Stimulated activated CD4-positive, alpha-beta T cell treated with anti-CD3 and anti-CD28 coated beads, Interleukin-4, amount 100 ng/mL, for 4 hours (primary cell): ENCODE measurements around the gene FCRL3.
"Not testable (repeated sequence)": the region's sequence is repeated elsewhere in the genome, so short reads cannot be mapped to it uniquely, and the experiment has no call there.

Source experiments
- DNase-seq, 2 experiments: peaks; one replicate each; pipeline ENCODE4 v3.0.0-alpha.2; 2020

FCRL3 gene, protein sequence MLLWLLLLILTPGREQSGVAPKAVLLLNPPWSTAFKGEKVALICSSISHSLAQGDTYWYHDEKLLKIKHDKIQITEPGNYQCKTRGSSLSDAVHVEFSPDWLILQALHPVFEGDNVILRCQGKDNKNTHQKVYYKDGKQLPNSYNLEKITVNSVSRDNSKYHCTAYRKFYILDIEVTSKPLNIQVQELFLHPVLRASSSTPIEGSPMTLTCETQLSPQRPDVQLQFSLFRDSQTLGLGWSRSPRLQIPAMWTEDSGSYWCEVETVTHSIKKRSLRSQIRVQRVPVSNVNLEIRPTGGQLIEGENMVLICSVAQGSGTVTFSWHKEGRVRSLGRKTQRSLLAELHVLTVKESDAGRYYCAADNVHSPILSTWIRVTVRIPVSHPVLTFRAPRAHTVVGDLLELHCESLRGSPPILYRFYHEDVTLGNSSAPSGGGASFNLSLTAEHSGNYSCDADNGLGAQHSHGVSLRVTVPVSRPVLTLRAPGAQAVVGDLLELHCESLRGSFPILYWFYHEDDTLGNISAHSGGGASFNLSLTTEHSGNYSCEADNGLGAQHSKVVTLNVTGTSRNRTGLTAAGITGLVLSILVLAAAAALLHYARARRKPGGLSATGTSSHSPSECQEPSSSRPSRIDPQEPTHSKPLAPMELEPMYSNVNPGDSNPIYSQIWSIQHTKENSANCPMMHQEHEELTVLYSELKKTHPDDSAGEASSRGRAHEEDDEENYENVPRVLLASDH

DNA sequence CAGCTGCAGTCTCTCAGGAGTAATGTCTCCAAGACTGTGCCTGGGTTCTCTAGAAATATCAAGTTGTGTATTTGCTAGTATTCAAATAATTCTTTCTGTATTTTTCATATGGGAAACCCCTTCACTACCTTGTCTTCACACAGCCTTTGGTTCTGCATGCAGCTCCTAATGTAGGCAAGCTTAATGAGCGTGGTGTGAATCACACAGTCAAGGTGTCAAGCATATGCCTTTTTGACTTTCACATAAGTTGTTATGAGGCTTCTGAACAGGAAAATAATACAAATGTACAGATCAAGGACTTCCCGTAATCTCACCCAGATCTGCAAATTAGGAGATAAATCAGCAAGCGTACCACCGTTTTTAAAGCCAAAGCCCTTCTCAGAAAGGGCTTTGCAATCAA, at the start of gene FCRL3:
Gene FCRL3, minus strand, starts transcription at position 38 of the 400 bp plus-strand sequence. CDS start 280 bp downstream, outside the sequence.
- no peak for DNase-seq

DNA sequence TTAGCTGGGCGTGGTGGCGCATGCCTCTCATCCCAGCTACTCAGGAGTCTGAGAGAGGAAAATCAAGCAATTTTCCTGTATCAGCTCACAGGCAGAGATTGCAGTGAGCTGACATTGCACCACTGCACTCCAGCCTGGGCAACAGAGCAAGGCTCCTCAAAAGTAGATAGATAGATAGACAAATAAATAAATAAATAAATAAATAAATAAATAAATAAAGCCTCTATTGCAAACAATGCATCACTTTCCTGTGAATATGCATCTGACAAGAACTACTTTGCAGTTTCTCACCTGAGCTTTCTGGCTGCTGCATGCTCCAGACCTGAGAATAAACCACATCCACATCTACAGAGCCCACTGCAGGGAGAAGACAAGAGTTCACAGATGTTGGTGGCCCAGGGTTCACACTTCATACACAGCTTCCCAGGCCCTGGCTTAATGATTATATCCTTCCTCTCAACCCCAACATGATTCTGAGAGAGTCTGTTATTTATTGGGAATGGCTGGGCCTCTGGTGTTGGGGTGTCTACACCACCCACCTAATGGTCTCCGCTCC, 47.8 kb upstream of the FCRL3 start:
- DNase-seq: no peak

DNA sequence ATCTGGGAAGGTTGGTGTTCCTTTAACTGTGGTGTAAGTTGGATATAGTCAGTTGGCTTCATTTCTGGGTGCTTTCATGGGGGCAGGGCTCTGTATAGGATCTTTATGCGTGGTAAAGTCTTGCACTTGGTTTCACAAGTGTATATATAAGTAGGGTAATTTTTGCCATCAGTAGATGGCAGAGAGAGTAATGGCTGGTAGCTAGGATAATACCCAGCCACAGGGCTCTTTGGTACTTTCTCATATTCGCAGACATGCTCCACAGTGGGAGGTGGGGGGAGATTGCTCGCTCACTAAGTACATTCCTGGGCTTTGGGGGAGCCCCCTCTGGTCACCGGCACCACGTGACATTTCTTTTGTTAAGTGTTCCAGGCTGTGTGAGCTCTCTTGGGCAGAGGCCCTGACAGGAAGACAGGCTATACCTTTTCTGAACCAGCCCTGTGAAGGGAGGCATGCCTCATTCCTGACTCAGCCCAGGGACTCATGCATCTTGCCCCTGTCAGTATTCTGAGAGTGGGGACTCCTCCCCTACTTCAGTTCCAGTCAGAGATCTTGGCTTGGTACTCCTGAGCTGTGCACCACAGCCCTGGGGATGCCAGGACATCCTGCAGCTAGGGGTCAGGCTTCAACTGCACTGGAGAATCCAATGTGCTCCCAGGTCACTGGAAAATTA, 38.8 kb upstream of the FCRL3 start:
- no peak for DNase-seq

DNA sequence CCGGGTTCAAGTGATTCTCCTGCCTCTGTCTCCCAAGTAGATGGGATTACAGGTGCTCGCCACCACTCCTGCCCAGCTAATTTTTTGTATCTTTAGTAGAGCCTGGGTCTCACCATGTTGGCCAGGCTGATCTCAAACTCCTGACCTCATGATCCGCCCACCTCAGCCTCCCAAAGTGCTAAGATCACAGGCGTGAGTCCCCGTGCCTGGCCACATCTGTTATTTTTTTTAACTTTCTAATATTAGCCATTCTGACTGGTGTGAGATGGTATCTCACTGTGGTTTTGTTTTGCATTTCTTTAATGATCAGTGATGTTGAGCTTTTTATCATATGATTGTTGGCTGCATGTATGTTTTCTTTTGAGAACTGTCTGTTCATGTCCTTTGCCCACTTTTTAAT, 35.4 kb upstream of the FCRL3 start:
- not testable (repeated sequence) for DNase-seq

DNA sequence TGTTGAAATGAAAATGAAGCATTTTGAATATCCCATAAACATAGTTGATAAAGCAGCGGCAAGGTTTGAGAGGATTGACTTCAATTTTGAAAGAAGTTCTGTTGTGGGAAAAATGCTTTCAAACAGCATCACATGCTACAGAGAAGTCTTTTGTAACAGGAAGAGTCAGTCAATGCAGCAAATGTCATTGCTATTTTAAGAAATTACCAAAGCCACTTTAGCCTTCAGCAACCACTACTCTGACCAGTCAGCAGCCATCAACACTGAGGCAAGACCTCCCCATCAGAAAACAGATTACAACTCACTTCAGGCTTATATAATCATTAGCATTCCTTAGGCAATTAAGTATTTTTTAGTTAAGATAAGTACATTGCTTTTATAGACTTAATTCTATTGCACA, 33.8 kb upstream of the FCRL3 start:
- DNase-seq: no peak

DNA sequence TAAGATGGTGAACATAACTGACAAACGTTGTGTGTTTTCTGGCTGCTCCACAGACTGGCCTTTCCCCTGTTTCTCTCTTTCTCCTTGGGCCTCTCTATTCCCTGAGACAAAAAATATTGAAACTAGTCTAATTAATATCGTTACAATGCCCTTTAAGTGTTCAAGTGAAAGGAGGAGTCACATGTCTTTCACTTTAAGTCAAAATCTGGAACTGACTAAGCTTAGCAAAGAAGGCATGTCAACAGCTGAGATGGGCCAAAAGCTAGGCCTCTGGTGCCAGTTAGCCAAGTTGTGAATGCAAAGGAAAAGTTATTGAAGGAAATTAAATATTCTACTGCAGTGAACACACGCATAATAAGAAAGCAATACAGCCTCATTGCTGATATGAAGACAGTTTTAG, 32.2 kb upstream of the FCRL3 start:
- no peak for DNase-seq

DNA sequence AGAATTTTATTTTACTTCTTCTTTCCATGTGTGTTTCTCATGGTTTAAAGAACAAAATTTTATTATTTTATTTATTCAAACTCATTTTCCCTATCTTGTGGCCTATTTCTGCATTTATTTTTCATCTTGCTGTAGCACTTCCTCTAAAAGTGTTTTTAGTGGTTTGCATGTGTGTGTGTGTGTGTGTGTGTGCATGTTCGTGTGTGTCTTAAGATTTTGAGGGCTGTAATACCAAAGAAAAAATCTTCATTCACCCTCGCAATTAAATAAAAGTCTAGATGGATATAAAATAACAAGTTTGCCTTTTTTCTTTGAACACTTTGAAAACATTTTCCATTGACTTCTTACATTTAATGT, 24.6 kb upstream of the FCRL3 start:
- no peak for DNase-seq

DNA sequence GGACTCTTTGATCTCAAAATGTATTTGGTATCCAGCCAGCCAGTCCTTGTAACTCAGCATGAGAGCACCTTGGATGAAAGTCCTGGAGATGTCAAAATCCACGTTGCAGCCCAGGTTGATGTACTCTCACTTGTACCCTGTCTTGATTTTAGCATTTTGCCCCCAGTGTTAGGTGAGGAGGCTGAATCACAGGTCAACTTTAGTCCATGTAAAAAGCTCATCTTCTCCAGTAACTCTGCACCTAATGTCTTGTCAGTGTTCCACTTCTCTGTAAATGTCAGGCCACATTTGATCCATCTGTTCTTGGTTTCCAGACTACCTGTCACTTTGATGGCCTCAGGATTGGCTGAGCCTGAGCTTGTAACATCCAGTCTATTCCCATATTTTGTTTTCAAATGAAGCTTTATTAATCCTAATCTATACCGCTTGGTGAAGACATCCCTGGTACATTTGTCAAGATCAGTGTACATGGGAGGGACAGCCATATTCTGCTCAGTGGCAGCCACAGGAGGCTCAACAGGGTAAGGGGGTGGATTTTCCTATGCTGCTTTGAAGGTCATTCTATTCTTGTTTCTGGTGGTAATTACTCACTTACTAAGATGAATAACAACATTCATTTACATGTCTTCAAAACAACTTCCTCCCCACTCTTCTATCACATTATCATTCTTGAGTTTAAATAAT, 24.1 kb upstream of the FCRL3 start:
- no peak for DNase-seq

DNA sequence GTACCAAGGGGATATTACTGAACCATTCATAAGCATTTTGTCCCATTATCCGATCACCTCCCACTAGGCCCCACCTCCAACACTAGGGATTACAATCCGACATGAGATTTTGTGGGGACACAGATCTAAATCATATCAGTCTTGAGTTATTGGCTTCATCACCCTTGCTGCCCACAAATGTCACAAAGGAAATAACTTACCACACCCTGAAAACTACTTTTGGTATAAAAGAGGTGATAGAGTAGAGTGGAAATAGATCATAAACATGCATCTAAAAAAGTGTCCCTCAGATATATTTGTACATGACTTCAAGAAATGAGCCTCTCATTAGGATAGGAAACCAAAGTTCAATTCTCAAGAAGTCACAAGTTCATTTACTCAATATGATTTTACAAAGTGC, 22.6 kb upstream of the FCRL3 start:
- no peak for DNase-seq

DNA sequence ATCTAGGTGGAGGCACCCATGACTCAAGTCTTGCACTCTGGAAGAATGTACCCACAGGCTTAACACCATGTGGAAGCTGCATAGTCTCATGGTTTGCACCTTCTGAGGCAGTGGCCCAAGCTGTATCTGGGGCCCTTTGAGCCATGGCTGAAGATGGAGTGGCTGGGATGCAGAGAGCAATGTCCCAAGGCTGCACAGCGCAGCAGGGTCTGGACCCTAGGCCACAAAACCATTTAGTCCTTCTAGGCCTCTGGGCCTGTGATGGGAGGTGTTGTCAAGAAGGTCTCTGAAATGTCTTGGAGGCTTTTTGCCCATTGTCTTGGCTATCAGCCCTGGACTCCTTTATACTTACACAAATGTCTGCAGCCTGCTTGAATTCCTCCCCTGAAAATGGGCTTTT, 21.4 kb upstream of the FCRL3 start:
- DNase-seq: no peak

DNA sequence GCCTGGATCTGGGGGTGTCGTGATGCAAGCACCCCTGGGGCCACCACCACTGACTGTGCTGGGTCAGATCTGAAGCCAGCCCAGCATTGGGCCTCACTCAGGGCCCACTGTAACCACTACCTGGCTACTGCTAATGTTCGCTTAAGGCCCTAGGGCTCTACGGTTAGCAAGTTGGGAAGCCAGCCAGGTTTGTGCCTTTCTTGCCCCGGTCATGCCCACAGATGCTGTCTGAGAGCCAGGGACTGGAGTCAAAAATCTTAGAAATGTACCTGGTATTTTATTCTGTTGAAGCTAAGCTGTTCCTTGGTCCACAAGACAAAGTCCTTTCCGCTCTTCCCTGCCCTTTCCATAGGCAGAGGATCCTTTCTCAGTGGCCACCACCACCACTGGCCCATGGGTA, 15.2 kb upstream of the FCRL3 start:
- no peak for DNase-seq

DNA sequence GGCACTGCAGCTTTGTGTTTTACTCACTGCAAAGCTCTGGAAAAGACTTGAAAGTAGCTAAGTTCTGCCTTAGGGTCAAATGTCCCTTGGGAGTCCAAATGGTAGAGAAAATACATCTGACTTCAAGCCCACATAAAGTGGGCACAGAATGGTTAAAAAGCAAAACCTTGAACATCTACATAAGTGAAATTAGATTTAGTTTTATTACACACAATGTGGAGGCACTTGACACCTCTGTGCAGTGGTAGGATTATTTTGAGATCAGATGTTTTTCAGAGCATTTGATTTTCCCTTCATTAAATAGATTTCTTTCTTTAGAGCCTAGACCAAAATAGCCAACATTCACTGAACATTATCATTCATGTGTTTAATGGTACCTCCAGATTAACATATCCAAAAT, 11.2 kb upstream of the FCRL3 start:
- DNase-seq: no peak

DNA sequence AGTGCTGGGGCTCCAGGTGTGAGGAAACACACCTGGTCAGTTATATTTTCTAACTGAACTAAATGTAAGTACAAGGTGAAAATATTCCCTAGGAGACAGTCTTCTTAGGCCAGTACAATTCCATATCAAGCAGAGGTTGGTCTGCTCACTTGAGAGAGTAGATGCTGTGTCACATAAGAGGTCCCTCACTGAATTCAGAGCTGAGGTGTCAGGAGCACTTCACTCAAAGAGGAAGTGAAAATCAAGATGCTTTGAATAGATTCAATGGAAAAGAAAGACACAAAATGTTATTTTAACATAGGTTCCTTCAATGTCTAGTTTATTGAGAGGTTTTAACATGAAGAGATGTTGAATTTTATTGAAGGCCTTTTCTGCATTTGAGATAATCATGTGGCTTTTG, 4.3 kb upstream of the FCRL3 start:
- no peak for DNase-seq

DNA sequence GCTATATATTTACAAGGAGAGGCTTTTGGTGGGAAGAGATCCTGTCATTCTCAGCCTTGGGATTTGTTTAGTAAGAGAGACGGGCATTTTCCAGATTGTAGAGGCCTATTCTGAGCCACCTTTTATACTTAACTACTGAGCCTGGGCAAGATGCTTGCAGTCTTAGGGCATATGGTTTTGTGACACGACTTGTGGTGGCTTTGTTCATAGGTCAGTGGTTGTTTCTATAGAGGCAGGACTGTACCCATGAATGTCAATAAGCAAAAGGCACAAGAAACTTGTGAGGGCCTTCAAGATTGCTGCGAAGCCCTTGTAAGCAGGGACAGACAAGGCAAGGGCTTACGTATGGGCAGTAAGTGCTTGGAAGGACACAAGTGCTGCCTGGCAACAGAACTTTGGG, 3.4 kb upstream of the FCRL3 start:
- DNase-seq: no peak

DNA sequence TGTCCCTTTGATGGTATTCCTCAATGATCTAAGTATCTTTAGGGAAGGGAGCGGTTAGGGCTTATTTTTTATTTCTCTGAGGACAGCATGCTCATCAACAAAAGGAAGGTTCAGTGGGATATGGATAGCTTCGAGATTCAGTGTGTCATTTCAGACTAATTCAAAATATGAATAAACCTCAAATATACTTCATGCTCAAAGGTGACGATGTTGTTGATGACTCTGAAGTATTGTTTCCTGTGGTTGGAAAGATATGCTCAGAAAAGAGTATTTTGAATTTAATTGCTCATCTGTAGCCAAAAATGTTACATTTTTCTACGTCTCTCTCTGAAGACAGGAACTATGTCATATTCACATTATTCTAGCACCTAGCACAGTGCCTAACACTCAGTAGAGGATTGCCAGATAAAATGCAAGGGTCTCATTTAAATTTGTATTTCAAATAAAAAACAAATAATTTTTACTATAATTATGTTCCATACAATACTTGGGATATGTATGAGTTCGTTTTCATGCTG, 1.8 kb upstream of the FCRL3 start:
- DNase-seq: no peak

DNA sequence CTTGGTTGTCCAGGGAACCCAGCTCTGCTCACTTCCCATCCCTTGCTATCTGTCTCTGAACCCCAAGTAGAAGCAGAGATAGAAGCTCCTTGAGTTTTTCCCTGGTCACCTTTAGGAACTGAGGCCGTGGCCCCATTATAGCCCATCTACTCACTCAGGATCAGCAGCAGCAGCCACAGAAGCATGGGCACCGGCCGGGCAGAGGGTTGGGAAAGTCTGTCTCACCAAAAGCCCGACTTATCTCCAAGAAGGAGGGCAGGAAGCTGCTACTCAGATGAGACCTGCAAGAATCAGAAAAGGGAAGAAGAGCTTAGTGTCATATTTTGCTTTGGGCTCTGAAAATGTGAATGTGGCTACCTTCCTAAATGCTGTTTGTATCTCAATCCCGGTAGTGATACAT, 264 bp downstream of the FCRL3 start:
- no peak for DNase-seq

DNA sequence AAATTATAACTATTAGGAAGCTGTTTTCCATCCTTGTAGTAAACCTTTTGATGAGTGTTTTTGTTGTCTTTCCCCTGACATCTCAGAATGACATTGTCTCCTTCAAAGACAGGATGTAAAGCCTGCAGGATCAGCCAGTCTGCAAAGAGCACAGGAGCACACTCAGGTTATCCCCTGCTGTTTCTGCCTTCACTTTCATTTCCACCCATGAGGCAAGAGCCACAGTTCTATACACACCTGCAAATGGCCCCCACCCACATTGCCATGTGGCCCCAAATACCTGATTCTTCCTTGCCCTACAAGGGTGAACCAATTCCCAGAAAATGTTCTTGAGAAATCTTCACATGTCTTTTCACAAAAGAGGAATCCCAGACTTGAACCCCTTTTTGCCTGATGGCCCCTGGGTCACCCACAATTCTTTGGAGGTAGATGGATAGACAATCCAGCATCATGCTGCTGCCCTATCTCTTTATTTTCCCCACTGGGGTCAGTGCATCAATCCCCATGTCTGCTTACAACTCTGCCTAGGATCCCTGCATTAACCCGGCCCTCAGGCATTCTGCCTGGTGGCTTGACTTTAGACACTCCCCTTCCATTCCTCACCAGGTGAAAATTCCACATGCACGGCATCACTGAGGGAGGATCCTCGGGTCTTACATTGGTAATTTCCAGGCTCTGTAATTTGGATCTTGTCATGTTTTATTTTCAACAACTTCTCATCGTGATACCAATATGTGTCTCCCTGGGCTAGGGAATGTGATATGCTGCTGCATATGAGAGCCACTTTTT, 2.6 kb downstream of the FCRL3 start:
- no peak for DNase-seq

DNA sequence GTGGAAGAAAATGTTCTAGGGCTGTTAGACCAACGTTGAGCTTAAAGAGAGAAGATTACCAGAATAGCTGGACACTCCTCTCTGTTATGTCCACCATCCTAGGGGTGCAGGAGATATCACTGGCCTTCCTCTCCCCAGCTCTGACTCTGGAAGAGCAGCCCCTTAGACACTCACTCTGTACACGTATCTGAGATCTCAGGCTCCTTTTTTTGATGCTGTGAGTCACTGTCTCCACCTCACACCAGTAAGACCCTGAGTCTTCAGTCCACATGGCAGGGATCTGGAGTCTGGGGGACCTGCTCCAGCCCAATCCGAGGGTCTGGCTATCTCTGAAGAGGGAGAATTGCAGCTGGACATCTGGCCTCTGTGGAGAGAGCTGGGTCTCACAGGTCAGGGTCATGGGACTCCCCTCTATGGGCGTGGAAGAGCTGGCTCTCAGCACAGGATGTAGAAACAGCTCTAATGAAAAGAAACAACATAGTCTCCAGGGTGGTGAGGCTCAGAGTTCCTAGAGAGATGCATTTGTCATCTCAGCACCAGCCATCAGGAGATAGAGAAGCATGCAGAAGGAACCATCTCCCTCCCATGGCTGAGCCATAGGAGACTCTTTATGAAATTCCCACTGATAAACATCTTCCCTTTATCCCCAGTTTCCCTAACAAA, 3.5 kb downstream of the FCRL3 start:
- no peak for DNase-seq

DNA sequence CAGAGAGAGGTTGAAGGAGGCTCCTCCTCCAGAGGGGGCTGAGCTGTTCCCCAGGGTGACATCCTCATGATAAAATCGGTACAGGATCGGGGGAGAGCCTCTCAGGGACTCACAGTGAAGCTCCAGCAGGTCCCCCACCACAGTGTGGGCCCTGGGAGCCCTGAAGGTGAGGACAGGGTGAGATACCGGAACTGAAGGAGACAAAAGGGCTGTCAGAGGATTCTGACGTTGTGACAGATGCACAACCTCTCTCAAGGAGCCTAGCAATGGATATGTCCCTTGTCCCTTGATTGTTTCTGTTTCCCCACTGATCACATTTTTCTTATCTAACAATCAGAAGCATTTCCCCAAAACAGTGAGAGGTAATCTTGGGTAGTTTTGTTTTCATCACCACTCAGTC, 5.2 kb downstream of the FCRL3 start:
- no peak for DNase-seq

DNA sequence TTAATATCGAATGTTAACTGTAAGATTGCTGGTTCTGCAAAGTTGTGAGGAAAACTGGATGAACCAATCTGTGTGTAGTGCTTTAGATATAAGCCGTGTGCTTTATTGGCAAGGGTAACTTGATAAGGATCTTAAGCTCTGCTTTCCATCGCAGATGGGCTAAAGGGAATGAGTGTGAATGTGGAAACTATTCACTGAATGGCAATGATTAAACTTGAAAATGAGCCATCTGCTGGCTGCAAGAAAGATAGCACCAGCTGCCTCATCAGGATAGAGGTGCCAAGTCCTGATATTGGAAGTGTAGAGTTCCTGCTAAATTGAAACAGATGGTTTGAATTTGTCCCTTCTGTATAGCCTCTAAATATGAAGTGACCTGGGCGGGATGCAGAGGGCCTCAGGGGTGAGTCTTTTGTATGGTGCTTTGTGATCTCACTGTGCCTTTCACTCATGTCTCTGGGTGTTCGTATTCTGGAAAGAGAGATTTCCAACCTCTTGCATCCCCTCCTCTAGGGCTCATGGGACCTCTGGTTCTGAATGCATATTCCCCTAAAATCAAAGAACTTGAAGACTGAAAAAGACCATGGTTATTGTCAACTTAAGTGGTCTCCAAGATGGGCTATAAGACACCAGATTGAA, 9.2 kb downstream of the FCRL3 start:
- no peak for DNase-seq
